T47D (cell line): ENCODE results near the gene SPINDOC.
A peak's percentile ranks its signal among the peaks of the same experiment; 100 is the strongest.
"Not testable (repeated sequence)": the region's sequence is repeated elsewhere in the genome, so short reads cannot be mapped to it uniquely, and the experiment has no call there.

Source experiments
- DNase-seq, 2 experiments: peaks; one replicate each; pipeline versions ENCODE4 v3.0.0 to v3.0.0-alpha.2; 2011 to 2012; ENCODE audit warnings: low read depth in 1 of 2, low spot score in 1 of 2
- JUND ChIP-seq: IDR thresholded peaks from 2 replicates; pipeline ENCODE4 v1.6.1; 2012; ENCODE audit warnings: low read depth
- in situ Hi-C: cut with HindIII; loops from 2 replicates; pipeline ENCODE4 v1.10.0; 2016; ENCODE audit warnings: low sequenced_read_pairs, low pct_unique_long_range_greater_than_20kb

The SPINDOC gene

GRCh38 chr11:63769042-63769713 lies 44.1 kb upstream of the SPINDOC start:
- in situ Hi-C loops = no loop called here

GRCh38 chr11:63769714-63770455 lies 43.4 kb upstream of the SPINDOC start:
- no peak for DNase-seq
- TF ChIP-seq JUND = no peak

More at GRCh38 chr11:63769042-63769713, 44.1 kb upstream of the SPINDOC start:
- no peak for TF ChIP-seq JUND
- DNase-seq = peak; percentile 54 to 64

DNA sequence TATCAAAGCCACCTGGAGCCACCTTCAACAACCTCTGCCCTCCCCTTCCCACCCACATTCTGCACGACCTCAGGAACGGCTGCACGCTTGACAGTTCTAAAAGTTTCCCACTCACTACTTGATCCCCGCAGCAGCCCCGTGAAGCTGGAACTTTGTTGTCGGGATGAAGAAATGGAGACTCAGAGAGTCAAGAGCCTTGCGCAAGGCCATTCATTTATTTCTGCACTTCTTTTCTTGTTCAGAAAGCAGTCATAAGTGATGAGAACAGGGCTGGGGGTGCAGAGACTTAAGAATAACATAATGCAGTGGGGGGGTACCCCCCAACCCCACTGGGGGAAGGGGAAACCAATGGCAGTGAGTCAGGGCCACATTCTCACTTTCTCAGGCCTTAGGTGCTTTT lies 42.5 kb upstream of the SPINDOC start:
- TF ChIP-seq JUND = no peak
- in situ Hi-C loops = no loop called here
- DNase-seq = no peak

More at GRCh38 chr11:63769714-63770455, 43.4 kb upstream of the SPINDOC start:
- in situ Hi-C loops = no loop called here

GRCh38 chr11:63771741-63772318 lies 41.4 kb upstream of the SPINDOC start:
- peak in 1 of 2 experiments; percentile 76 for DNase-seq
- in situ Hi-C loops = not testable (repeated sequence)

DNA sequence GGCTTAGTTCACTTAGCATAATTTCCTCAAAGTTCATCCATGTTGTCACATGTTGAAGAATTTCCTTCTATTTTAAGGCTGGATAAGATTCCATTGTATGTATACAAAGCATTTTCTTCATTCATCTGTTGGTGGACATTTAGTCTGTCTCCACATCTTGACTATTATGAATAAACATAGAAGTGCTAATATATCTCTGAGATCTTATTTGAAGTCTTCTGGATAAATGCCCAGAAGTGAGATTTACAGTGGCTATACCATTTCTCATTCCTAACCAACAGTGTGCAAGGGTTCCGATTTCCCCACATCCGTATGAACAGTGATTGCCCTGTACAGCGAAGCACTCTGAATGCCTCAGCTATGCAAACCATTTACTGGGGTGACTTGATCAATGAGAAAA lies 38.1 kb upstream of the SPINDOC start:
- TF ChIP-seq JUND = no peak
- peak in 1 of 2 experiments; percentile 39 for DNase-seq
- in situ Hi-C loops = no loop called here

- no peak for TF ChIP-seq JUND
- peak in 1 of 2 experiments; percentile 77 for DNase-seq
- in situ Hi-C loops = no loop called here
These were observed 34.2 kb upstream of the SPINDOC start for GRCh38 chr11:63779039-63779438.

DNA sequence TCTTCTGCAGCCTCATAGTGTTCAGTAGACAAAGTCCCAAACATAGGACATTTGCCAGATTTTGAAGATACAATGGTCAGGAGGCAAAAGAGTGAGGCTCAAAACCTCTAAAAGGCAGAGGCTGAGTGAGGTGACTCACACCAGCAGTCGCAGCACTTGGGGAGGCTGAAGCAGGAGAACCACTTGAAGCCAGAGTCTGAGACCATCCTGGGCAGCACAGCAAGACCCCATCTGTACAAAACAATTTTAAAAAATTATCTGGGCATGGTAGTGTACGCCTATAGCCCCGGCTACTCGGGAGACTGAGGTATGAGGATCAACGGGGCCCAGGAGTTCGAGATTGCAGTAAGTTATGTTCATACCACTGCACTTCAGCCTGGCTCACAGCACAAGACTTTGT lies 30.5 kb upstream of the SPINDOC start:
- in situ Hi-C loops = no loop called here
- no peak for DNase-seq
- TF ChIP-seq JUND = no peak

DNA sequence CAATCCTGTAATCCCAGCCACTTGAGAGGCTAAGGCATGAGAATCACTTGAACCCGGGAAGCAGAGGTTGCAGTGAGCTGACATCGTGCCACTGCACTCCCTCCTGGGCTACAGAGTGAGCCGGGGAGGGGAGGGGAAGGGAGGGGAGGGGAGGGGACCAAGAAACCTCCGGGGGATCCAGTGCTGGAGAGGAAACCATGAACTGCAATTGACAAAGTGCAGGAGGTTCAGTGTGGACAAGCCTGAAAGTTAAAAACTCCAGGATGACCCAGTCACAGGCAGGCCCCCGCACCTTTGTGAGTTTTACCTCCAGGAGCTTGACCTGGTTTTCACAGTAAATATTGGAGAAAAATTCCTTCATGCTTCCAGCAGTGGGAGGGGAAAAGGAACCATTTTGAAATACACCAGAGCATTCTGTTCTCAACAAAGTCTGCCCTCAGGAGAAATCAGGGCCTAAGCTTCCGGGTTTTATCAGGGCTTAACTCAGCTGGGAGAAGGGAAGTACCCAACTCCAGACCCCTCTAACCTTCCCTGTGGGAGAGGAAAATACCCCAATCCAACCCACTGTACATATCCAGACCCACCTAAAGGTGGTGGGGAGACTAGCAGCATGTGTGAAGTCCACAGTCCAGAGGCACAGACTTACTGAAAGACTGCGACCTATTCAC lies 29.2 kb upstream of the SPINDOC start:
- DNase-seq = peak in 1 of 2 experiments; percentile 42

DNA sequence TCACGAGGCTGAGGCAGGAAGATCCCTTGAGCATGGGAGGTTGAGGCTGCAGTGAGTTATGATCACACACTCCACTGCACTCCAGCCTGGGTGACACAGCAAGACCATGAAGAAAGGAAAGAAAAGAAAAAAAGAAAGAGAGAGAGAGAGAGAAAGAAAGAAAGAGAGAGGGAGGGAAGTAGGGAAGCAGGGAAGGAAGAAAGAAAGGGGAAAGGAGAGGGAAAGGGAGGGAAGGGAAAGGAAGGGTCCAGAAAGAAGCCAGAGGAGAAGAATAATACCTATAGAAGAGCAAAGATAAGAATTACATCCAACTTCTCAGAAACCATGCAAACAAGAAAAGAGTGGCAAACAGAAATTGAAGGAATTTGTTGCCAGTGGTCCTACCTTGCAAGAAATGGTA lies 27.4 kb upstream of the SPINDOC start:
- TF ChIP-seq JUND = no peak
- in situ Hi-C loops = no loop called here
- no peak for DNase-seq

More for the DNA sequence above, 29.2 kb upstream of the SPINDOC start:
- in situ Hi-C loops = no loop called here
- TF ChIP-seq JUND = no peak

DNA sequence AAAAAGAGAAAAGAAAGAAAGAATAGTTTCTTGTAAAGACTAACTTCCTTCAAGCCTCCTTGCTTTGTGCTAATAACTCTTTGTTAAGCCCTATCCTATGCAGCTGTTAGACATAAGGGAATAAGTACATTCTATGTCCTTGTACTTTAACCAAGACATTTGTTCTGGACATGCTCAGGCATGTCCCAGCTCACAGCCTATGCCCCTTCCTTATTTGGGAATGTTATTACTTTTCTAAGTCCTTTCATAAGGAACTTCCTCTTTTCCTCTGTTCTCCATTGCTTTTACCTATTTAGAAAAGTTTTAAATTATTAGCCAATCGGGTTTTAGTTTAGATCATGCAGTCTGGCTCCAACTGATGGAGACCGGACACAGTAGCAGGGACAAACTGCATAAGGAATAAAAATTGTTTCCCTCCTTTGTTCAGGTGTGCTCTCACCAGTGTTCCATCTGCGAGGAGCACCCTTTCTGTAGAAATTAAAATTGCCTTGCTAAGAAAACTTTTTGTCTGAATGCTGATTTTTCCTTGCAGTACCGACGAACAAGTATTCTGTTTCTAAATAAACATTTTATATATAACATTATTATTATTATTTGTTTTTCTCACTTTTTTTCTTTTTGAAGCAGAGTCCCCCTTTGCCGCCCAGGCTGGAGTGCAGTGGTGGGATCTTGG lies 21.6 kb upstream of the SPINDOC start:
- no peak for DNase-seq
- no peak for TF ChIP-seq JUND
- in situ Hi-C loops = no loop called here

GRCh38 chr11:63793161-63793560 lies 20.1 kb upstream of the SPINDOC start:
- in situ Hi-C loops = no loop called here
- TF ChIP-seq JUND = no peak
- no peak for DNase-seq

DNA sequence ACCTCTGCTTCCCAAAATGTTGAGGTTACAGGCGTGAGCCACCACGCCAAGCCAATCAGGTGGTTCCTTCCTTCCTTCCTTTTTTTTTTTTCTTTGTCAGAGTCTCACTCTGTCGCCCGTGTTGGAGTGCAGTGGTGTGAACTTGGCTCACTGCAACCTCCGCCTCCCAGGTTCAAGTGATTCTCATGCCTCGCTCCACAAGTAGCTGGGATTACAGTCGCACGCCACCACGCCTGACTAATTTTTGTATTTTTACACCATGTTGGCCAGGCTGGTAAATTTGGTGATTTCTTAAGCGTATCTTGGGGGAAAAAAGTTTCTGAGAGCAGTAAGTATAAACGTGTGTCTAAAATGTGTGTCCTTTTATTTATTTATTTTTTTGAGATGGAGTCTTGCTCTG lies 18.2 kb upstream of the SPINDOC start:
- in situ Hi-C loops = no loop called here

More for the DNA sequence above, 18.2 kb upstream of the SPINDOC start:
- DNase-seq = no peak
- TF ChIP-seq JUND = no peak
